Activated T-helper 17 cell treated with anti-CD3 and anti-CD28 coated beads, Interleukin-2, amount 50 U/mL, for 72 hours (primary cell): Measurements from ENCODE around the gene LRP5. TPM values are rescaled to one million over a fixed set of nuclear protein-coding genes. Genes with fewer than 3 reads are reported as not detected.

ENCODE experiments used
- ATAC-seq: fragments of 150-1000 bp; cut with Tn5 transposase; replicated peaks from 2 replicates; pipeline ENCODE4 v1.10.0; 2021; ENCODE audit warnings: mild to moderate bottlenecking, moderate library complexity
- H3K27ac Mint-ChIP-seq: one replicate; pipeline ENCODE4 v1.8.0; 2022; ENCODE audit warnings: mixed read lengths
- H3K27me3 Mint-ChIP-seq: one replicate; pipeline ENCODE4 v1.8.0; 2022; ENCODE audit warnings: mixed read lengths
- H3K36me3 Mint-ChIP-seq: one replicate; pipeline ENCODE4 v1.8.0; 2022; ENCODE audit warnings: low read depth, mild to moderate bottlenecking, mixed read lengths
- H3K4me1 Mint-ChIP-seq: one replicate; pipeline ENCODE4 v1.8.0; 2022; ENCODE audit warnings: mixed read lengths
- H3K4me3 Mint-ChIP-seq: one replicate; pipeline ENCODE4 v1.8.0; 2022; ENCODE audit warnings: mild to moderate bottlenecking, mixed read lengths
- H3K9me3 Mint-ChIP-seq: one replicate; pipeline ENCODE4 v1.8.0; 2022; ENCODE audit warnings: mixed read lengths
- total RNA-seq, 2 donors: library from RNA; stranded (reverse); gene quantifications; one replicate each; pipeline ENCODE4 v1.2.3, GENCODE V29; 2022

Gene LRP5
- total RNA-seq, 2 donors from 2014 or later: 4.6 to 6.0 TPM

DNA sequence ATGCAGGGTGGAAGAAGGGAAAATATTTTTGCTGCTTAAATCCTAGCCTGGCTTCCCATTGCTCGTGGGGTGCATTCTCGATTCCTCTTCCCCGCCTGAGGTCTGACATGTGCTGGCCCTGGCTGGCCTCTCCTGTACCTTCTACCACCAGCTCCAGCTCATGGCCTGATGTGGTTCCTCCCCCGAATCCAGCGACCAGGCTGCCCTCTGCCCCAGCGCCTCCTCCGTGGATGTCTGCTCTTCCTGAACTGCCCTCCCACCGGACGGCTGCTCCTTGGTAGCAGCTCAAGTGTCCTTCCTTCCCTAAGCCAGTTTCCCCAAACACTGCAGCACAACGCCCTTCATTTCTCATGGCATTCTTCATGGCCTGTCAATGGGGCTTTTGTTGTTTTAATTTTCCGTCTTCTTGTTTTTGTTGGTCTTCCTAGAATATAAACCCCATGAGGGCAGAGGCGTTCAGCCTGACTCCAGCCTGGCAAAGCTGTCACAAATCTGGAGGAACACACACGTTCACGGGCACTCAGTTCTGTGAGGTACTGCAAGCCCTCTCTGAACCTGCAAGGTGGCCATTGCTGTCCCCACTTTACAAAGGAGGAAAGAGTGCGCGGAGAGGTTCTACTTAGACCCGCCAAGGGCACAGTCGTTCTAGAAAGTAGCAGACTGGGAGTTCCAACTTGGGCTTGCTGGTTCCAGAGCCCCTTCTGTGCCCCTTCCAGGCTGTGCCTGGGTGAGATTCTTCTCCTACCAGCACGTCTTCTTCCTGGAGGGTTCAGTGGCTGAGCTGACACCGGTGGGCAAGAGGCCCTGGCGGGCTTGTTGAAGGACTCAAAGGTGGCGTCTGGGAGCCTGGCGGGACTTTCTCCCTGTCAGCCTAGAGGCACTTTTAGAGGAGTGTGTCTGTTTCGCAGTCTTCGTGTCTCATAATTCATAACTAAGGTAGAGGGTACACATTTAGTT lies 953 bp upstream of the LRP5 start:
- Mint-ChIP-seq H3K4me1 (no peaks in the 10 kb centered on the region), H3K27ac (no peak overlapping the region)

DNA sequence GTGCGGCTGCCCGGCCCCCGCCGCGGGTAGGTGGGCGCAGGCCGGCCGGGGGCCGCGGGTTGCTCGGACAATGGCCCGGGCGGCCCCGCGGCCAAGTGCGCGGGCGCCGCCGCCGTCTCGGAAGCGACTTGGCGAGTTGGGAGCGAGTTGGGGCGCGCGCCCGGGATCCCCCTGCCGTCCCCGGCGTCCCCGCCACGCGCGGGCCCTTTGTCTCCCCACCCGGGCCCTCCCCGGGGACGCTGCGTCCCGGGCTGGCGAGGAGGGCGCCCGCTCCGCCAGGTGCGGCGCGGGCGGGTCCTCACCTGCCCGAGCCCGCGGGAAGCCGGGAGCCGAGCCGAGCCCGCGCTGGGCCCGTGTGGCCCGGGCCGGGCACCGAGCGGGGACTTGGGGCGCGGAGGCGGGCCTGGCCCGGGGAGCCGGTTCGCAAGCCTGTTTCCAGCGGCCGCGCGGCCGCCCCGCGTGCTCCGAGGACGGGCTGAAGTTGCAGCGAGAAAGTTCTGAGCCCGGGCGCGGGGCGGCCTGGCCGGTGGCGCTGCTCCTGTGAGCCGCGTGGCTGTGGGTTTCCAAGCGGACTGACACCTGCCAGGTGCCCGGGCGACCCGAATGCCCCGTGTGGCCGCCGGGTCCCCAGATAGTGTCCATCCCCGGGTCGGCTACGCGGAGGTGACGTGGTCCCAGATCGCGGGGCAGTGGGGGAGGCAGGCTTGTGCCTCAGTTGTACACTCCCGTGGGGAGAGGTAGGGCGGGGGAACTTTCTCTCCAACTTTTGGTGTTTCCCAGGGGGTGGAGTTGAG lies 586 bp downstream of the LRP5 start:
- Mint-ChIP-seq H3K4me1 (no peaks in the 10 kb centered on the region), H3K27me3 (no peaks in the 10 kb centered on the region), H3K4me3 (peak overlapping the region; percentile 76), H3K27ac (no peak overlapping the region), H3K9me3 (no peaks in the 10 kb centered on the region), H3K36me3 (no peaks in the 10 kb centered on the region)
- peak; percentile 53 for ATAC-seq

More for the DNA sequence above, 953 bp upstream of the LRP5 start:
- Mint-ChIP-seq H3K4me3 (peak overlapping the region; percentile 22), H3K9me3 (no peaks in the 10 kb centered on the region), H3K27me3 (no peaks in the 10 kb centered on the region), H3K36me3 (no peaks in the 10 kb centered on the region)
- no peak for ATAC-seq

DNA sequence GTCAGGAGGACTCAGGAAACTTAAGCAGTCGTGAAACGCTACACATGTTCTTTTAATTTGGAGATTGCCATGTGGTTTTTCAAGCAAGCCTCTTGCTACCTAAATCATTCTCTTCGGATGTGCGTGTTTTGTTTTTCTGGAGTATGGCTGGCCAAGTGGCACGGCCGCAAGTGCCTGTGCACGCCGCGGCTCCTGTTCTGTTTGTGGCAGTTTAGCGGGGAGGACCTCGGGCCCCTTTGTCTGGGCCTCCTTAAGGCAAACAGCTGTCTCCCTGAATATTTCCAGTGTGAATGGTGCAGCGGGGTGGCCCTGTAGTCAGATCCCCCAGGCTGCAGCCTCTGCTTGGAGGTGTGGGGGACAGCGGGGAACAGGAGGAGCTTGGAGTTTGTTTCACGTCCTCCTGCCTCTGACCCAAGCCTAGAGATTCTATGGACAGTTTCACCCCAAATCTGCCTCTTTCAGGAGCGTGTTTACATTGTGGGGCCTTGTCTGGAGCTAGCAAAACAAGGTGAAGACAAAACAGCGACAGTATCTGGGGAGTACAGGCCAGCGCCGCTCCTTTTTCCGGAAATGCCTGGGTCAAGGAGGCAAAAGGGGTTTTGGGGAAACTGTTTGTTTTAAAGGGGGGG lies 1.3 kb downstream of the LRP5 start:
- Mint-ChIP-seq H3K4me3 (peak overlapping the region; percentile 76), H3K36me3 (no peaks in the 10 kb centered on the region), H3K9me3 (no peaks in the 10 kb centered on the region), H3K4me1 (no peaks in the 10 kb centered on the region), H3K27ac (peak overlapping the region; percentile 38), H3K27me3 (no peaks in the 10 kb centered on the region)
- no peak for ATAC-seq

DNA sequence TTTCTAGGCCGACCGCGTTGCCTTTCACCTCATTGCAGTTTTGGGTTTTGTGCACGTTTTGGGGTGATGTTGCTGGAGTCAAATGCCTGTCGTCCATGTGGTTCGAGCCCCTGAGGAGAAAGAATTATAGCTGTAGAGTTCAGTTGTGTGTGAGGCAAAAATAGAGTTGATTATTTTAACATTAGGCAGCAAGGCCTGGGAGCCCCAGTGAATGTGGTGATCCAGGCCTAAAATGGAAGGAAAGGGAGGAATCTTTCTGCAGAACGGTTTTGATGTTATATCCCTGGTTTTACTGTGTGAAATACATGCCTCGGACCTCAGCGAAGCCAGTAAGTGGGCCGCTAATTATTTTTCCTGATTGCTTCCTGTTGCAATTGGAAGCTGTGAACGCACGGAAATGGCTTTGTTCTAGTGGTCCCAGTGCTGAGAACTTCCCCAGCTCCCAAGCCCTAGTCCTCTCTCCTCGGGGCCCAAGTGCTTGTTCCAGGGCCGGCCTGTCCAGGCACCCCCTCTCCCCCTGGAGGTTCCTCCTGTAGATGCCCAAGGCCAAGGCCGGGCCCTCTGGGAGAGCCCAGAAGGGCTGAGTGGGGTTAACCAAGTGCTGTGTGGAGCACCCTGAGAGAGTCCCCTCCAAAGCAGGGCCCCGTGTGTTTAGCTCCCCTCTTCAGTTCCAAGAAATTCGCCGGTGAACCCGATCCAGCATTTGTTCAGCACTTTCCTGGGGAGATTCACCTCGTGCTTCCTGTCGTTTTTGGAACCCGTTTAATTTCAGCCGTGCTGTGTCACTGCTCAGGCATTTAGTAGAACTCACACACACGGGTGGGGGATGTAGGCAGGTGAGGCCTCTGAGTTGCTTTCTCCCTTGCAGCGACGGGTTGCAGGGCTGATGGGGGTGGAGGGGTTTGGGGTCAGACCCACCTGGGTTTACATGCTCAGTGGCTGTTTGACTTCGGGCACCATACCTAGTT lies 2.1 kb downstream of the LRP5 start:
- no peaks in the 10 kb centered on the region for H3K4me1 Mint-ChIP-seq
- H3K27ac Mint-ChIP-seq: no peak overlapping the region
- H3K9me3 Mint-ChIP-seq: no peaks in the 10 kb centered on the region
- peak overlapping the region; percentile 76 for H3K4me3 Mint-ChIP-seq
- H3K36me3 Mint-ChIP-seq: no peaks in the 10 kb centered on the region
- H3K27me3 Mint-ChIP-seq: no peaks in the 10 kb centered on the region
- ATAC-seq: no peak

DNA sequence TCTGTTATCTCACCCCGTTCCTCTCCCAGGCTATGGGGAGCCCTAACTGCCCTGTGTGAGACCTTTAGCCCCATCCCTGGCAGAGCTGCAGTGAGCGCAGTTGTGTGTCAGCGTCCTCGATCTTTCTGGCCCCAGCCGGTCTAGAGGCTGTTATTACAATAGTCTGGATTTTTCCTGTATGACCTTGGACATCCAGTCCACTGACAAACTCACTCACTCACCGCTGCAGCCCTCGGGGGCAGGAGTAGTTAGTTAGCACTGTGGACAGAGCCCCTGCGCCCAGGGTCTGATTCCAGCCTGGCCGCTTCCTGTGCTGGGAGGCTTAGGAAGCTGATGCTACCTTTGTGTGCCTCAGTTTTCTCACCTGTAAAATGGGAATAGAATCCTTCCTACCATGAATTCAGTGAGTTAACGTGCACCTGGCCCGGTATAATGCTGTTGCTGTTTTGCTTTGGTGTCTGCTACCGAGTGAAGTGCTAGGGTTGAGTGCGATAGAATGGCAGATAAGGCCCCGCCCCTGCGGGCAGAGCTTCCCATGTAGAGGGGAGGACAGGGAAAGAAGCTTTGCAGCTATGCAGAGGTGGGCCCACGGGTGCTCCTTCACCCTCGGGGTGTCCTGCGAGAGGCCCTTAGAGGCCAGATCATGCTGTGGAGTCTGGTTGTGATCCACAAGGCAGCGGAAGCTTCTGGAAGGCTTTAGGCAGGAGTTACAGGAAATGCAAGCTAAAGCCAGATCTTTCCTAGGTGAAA lies 3.0 kb downstream of the LRP5 start:
- ATAC-seq: no peak
- no peaks in the 10 kb centered on the region for H3K27me3 Mint-ChIP-seq
- H3K36me3 Mint-ChIP-seq: no peaks in the 10 kb centered on the region
- H3K27ac Mint-ChIP-seq: no peak overlapping the region
- no peaks in the 10 kb centered on the region for H3K4me1 Mint-ChIP-seq
- no peak overlapping the region for H3K4me3 Mint-ChIP-seq
- no peaks in the 10 kb centered on the region for H3K9me3 Mint-ChIP-seq

DNA sequence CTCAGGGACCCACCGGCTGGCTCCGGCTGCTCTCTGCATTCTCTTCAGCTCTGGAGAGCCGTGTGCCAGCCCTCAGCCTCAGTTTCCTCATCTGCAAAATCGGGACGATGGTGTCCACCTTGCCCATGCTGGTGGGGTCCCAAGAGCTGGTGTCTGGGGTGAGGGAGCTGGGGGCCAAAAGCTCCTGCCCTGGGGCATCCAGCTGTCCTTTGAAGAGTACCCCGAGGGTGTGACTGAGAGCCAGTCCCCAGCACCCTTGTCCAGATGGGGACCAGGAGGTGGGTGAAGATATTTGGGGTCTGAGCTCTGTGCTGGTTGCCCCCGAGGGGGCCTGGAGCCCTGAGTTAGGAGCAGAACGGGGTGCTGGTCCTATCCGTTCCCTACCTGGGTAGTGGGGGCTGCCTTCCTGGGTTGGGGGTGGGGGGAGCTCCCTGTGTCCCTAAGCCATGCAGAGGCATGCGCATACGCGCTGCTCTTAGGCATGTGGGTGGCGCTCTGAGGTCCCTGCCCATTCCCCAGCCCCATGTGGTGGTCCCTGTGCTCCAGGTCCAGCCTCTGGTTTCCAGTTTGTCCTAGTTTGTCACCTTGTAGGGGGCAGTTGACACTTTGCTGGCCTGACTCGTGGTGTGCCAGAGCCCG lies 4.9 kb downstream of the LRP5 start:
- Mint-ChIP-seq H3K27me3 (peaks cover 6% of the 10 kb centered on the region), H3K4me1 (no peaks in the 10 kb centered on the region), H3K9me3 (no peaks in the 10 kb centered on the region), H3K36me3 (no peaks in the 10 kb centered on the region), H3K4me3 (no peak overlapping the region), H3K27ac (no peak overlapping the region)
- no peak for ATAC-seq

DNA sequence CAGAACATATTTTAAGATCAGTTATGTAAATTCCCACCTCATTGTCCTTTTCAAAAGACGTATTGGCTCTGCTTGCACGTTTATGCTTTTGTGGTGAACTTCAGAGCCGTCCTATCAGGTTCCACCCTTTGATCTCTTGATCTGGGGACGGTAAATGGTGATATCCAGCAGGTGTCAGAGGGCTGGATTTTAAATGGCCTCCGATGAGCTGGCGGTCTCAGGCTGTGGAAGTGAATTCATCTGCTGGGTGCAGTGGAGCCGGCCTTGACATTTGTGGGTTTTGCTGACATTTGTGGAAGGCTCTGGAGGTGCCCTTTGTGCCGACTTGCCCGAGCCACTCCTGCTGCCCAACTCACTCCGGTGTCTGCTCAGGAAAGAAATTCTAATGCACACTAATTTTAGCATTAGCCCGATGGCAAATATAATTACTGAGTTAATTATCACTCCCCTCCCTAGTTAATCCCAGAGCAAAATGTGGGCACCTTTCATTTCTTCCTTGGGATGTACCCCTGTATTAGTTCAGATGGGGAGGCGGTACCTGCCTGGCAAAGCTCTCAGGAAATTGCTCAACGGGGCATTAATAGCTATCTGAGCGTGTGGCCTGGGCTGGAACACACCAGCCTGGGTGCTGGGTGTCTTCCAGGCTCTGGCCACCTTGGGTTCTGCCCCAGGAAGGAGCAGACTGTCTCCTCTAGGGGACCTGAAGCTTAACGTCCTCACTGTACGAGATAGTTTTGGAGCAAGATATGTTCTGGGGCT lies 9.1 kb downstream of the LRP5 start:
- Mint-ChIP-seq H3K9me3 (no peaks in the 10 kb centered on the region), H3K27ac (no peak overlapping the region), H3K4me1 (no peaks in the 10 kb centered on the region), H3K36me3 (no peaks in the 10 kb centered on the region), H3K27me3 (peaks cover 6% of the 10 kb centered on the region), H3K4me3 (no peak overlapping the region)
- no peak for ATAC-seq

DNA sequence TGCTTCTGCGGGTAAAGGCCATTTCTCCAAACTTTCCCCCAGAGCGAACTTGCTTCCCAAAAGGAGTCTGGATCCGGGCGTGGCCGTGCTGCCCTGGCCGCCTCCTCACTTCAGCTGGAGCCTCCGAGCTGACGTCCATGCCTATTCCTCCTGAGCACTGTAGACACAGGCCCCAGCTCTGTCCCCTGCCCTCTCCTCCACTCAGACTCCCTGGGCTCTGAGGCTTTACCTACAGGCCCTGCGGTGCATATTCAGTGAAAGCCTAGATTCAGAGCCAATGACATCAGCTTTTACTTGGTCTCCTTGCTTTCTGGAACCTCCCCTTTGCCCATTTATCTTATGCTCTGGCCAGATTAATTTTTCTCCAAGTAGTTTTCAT lies 9.7 kb downstream of the LRP5 start:
- Mint-ChIP-seq H3K36me3 (no peaks in the 10 kb centered on the region), H3K27me3 (peaks cover 6% of the 10 kb centered on the region), H3K4me3 (no peak overlapping the region), H3K27ac (no peak overlapping the region), H3K9me3 (no peaks in the 10 kb centered on the region), H3K4me1 (no peaks in the 10 kb centered on the region)
- ATAC-seq: no peak

DNA sequence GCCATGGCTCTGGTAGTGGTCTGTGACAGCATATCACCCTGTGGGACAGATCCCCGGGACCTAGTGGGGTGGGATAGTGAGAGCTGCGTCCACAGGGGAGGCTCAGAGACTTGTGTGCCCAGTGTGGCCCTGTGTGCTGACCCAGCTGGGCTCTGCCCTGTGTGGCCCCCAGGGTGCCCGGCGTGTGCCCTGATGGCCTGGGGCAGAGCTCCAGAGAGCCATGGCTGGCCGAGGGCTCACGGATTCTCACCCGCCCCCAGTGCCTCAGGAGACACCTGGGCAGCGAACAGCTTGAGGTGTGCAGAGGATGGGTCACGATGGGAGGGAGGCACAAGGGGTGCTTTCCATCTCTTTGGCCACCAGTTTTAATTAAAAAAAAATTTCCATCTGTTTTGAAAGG lies 11.8 kb downstream of the LRP5 start:
- Mint-ChIP-seq H3K27ac (no peak overlapping the region), H3K9me3 (no peaks in the 10 kb centered on the region), H3K4me1 (peaks cover 5% of the 10 kb centered on the region), H3K36me3 (no peaks in the 10 kb centered on the region), H3K4me3 (no peak overlapping the region), H3K27me3 (peaks cover 6% of the 10 kb centered on the region)
- ATAC-seq: no peak

DNA sequence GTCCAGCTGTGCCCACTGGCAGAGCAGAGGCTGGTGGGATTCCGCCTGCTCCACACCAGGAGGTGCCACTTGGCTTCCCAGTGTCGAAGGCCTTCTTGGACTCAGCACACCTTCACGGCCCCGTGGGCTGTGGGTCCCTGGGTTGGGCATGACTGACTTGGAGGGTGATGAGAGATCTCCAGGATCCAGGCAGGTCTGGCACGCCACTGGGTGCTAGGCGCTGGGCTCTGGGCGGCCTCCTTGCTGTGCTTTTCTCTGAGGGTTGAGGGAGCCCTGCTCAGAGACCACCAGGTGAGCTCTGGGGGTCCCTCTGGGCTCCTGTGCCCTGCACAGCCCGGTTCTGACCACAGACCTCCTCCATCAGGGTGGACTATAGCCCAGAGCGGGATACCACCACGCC lies 12.3 kb downstream of the LRP5 start:
- Mint-ChIP-seq H3K4me1 (peaks cover 5% of the 10 kb centered on the region), H3K9me3 (no peaks in the 10 kb centered on the region), H3K27ac (no peak overlapping the region), H3K36me3 (no peaks in the 10 kb centered on the region), H3K4me3 (no peak overlapping the region), H3K27me3 (peaks cover 6% of the 10 kb centered on the region)
- ATAC-seq: no peak

DNA sequence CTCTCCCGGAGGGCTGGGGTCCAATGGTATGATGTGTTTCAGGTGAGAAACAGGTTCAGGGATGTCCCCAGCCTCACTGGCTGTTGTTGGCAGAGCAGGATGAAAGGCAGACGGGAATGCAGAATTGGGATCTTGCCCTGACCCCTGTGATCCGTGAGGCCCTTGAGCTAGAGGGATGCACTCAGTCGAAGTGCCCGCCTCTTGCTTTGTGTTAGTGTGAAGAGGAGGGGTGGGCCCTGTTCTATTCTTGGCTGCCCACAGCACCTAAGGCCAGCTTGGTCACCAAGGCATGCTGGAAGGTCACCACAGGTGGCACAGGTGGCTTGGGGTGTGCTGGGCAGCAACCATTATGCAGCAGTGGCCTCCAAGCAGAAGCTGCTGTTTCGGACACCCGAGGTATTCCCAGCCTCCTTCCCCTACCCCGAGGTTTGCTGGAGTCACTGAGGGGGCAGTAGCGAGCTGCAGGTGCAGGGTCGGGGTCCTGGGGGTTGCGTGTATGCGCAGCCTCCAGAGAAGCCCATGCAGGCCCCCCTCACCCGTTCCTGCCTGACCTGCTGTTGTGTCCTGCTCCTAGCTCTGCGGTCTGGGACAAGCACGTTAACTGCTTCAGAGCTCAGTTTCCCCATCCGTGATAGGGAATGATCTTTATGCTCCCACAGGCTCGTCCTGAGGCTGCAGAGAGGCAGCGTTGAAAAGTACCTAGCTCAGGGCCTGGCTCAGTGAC lies 13.0 kb downstream of the LRP5 start:
- peaks cover 6% of the 10 kb centered on the region for H3K27me3 Mint-ChIP-seq
- ATAC-seq: no peak

DNA sequence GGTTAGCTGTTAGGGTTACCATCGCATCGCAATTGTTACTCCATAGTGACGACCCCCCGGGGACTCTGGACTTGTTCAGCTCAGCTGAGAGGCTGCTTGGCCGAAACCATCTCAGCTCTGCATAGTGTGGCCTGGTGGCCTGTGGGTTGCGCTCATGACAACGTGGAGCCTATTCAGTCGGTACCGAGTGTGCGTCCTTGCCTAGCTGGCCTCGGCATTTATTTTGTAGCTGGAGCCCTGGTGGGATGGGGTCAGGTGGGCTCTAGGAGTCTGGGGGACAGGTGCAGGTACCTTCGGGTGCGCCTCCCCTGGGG lies 13.5 kb downstream of the LRP5 start:
- Mint-ChIP-seq H3K27me3 (peaks cover 3% of the 10 kb centered on the region), H3K27ac (no peak overlapping the region), H3K9me3 (no peaks in the 10 kb centered on the region), H3K4me1 (peaks cover 5% of the 10 kb centered on the region), H3K4me3 (no peak overlapping the region), H3K36me3 (no peaks in the 10 kb centered on the region)
- no peak for ATAC-seq

More for the DNA sequence above, 13.0 kb downstream of the LRP5 start:
- no peak overlapping the region for H3K27ac Mint-ChIP-seq
- no peak overlapping the region for H3K4me3 Mint-ChIP-seq
- no peaks in the 10 kb centered on the region for H3K36me3 Mint-ChIP-seq
- peaks cover 5% of the 10 kb centered on the region for H3K4me1 Mint-ChIP-seq
- no peaks in the 10 kb centered on the region for H3K9me3 Mint-ChIP-seq
